Measurements from ENCODE around the gene FRZB.

GRCh38 chr2:182784777-182785176 is 81.7 kb downstream of the FRZB start:
- no peak for TF ChIP-seq EZH2 (IDR thresholded peaks at IDR 0.05; ENCODE audit: borderline replicate concordance, low read length)
- TF ChIP-seq, protein P1, sequence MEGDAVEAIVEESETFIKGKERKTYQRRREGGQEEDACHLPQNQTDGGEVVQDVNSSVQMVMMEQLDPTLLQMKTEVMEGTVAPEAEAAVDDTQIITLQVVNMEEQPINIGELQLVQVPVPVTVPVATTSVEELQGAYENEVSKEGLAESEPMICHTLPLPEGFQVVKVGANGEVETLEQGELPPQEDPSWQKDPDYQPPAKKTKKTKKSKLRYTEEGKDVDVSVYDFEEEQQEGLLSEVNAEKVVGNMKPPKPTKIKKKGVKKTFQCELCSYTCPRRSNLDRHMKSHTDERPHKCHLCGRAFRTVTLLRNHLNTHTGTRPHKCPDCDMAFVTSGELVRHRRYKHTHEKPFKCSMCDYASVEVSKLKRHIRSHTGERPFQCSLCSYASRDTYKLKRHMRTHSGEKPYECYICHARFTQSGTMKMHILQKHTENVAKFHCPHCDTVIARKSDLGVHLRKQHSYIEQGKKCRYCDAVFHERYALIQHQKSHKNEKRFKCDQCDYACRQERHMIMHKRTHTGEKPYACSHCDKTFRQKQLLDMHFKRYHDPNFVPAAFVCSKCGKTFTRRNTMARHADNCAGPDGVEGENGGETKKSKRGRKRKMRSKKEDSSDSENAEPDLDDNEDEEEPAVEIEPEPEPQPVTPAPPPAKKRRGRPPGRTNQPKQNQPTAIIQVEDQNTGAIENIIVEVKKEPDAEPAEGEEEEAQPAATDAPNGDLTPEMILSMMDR (IDR thresholded peaks at IDR 0.05; ENCODE audit: low read length): peak; percentile 54

All from OCI-LY1 (cell line).